Measurements from ENCODE around the gene THSD1. TPM values are rescaled to one million over a fixed set of nuclear protein-coding genes. Genes with fewer than 3 reads are reported as not detected.

Gene THSD1
- total RNA-seq, 1 donor, result 9.9 TPM

- DNase-seq (ENCODE audit: low read depth), result no peak
- no peak for TF ChIP-seq CTCF (IDR thresholded peaks at IDR 0.05; ENCODE audit: insufficient read depth, low read depth, low read length)
- H3K4me3 ChIP-seq (ENCODE audit: low read depth, low read length), result no peak overlapping the region
These were observed 26.5 kb upstream of the THSD1 start for GRCh38 chr13:52432456-52432855.

GRCh38 chr13:52428295-52428694 is 22.3 kb upstream of the THSD1 start:
- no peak overlapping the region for H3K4me3 ChIP-seq (ENCODE audit: low read depth, low read length)
- DNase-seq (ENCODE audit: low read depth), result peak; percentile 9
- no peak for TF ChIP-seq CTCF (IDR thresholded peaks at IDR 0.05; ENCODE audit: insufficient read depth, low read depth, low read length)

GRCh38 chr13:52421216-52421615 is 15.2 kb upstream of the THSD1 start:
- no peak for DNase-seq (ENCODE audit: low read depth)
- H3K4me3 ChIP-seq (ENCODE audit: low read depth, low read length), result no peak overlapping the region
- TF ChIP-seq CTCF (IDR thresholded peaks at IDR 0.05; ENCODE audit: insufficient read depth, low read depth, low read length), result no peak

GRCh38 chr13:52419080-52419479 is 13.1 kb upstream of the THSD1 start:
- TF ChIP-seq CTCF (IDR thresholded peaks at IDR 0.05; ENCODE audit: insufficient read depth, low read depth, low read length), result no peak
- no peak for DNase-seq (ENCODE audit: low read depth)
- no peak overlapping the region for H3K4me3 ChIP-seq (ENCODE audit: low read depth, low read length)

- no peak for TF ChIP-seq CTCF (IDR thresholded peaks at IDR 0.05; ENCODE audit: insufficient read depth, low read depth, low read length)
- DNase-seq (ENCODE audit: low read depth), result peak; percentile 34
- H3K4me3 ChIP-seq (ENCODE audit: low read depth, low read length), result no peak overlapping the region
These were observed 9.0 kb upstream of the THSD1 start for GRCh38 chr13:52414963-52415362.

GRCh38 chr13:52414051-52414450 is 8.1 kb upstream of the THSD1 start:
- no peak for TF ChIP-seq CTCF (IDR thresholded peaks at IDR 0.05; ENCODE audit: insufficient read depth, low read depth, low read length)
- H3K4me3 ChIP-seq (ENCODE audit: low read depth, low read length), result no peak overlapping the region
- DNase-seq (ENCODE audit: low read depth), result no peak

- DNase-seq (ENCODE audit: low read depth), result no peak
- H3K4me3 ChIP-seq (ENCODE audit: low read depth, low read length), result no peak overlapping the region
- TF ChIP-seq CTCF (IDR thresholded peaks at IDR 0.05; ENCODE audit: insufficient read depth, low read depth, low read length), result no peak
These were observed 6.2 kb upstream of the THSD1 start for GRCh38 chr13:52412128-52412527.

All from fibroblast of villous mesenchyme (primary cell).